ENCODE measurements around the gene SUMO4.
"Not testable (repeated sequence)": the region's sequence is repeated elsewhere in the genome, so short reads cannot be mapped to it uniquely, and the experiment has no call there.

SUMO4 gene

GRCh38 chr6:149431905-149432775 is 32.1 kb downstream of the SUMO4 start:
- DNase-seq (ENCODE audit: low read depth), result peak; percentile 73

GRCh38 chr6:149433405-149433804 is 33.3 kb downstream of the SUMO4 start:
- no peak for DNase-seq (ENCODE audit: low read depth)

- no peak for DNase-seq (ENCODE audit: low read depth)
These were observed 33.8 kb downstream of the SUMO4 start for GRCh38 chr6:149433881-149434280.

GRCh38 chr6:149435919-149436586 is 36.0 kb downstream of the SUMO4 start:
- no peak for DNase-seq (ENCODE audit: low read depth)

GRCh38 chr6:149436647-149437046 is 36.6 kb downstream of the SUMO4 start:
- DNase-seq (ENCODE audit: low read depth), result no peak

- DNase-seq (ENCODE audit: low read depth), result no peak
These were observed 37.1 kb downstream of the SUMO4 start for GRCh38 chr6:149437212-149437611.

- no peak for DNase-seq (ENCODE audit: low read depth)
These were observed 38.8 kb downstream of the SUMO4 start for GRCh38 chr6:149438855-149439254.

- DNase-seq (ENCODE audit: low read depth), result no peak
These were observed 39.6 kb downstream of the SUMO4 start for GRCh38 chr6:149439626-149440025.

GRCh38 chr6:149440735-149441671 is 40.9 kb downstream of the SUMO4 start:
- no peak for DNase-seq (ENCODE audit: low read depth)

- no peak for DNase-seq (ENCODE audit: low read depth)
These were observed 41.7 kb downstream of the SUMO4 start for GRCh38 chr6:149441740-149442139.

GRCh38 chr6:149443411-149444181 is 43.5 kb downstream of the SUMO4 start:
- DNase-seq (ENCODE audit: low read depth), result no peak

- not testable (repeated sequence) for DNase-seq (ENCODE audit: low read depth)
These were observed 44.5 kb downstream of the SUMO4 start for GRCh38 chr6:149444360-149445094.

- DNase-seq (ENCODE audit: low read depth), result no peak
These were observed 45.0 kb downstream of the SUMO4 start for GRCh38 chr6:149445095-149445466.

- no peak for DNase-seq (ENCODE audit: low read depth)
These were observed 45.5 kb downstream of the SUMO4 start for GRCh38 chr6:149445573-149445972.

- no peak for DNase-seq (ENCODE audit: low read depth)
These were observed 46.8 kb downstream of the SUMO4 start for GRCh38 chr6:149446791-149447376.

- no peak for DNase-seq (ENCODE audit: low read depth)
These were observed 48.9 kb downstream of the SUMO4 start for GRCh38 chr6:149448821-149449453.

- no peak for DNase-seq (ENCODE audit: low read depth)
These were observed 50.0 kb downstream of the SUMO4 start for GRCh38 chr6:149449831-149450678.
